Measurements from ENCODE around the gene NPLOC4.
"Not testable (repeated sequence)": the region's sequence is repeated elsewhere in the genome, so short reads cannot be mapped to it uniquely, and the experiment has no call there.

NPLOC4 gene

DNA sequence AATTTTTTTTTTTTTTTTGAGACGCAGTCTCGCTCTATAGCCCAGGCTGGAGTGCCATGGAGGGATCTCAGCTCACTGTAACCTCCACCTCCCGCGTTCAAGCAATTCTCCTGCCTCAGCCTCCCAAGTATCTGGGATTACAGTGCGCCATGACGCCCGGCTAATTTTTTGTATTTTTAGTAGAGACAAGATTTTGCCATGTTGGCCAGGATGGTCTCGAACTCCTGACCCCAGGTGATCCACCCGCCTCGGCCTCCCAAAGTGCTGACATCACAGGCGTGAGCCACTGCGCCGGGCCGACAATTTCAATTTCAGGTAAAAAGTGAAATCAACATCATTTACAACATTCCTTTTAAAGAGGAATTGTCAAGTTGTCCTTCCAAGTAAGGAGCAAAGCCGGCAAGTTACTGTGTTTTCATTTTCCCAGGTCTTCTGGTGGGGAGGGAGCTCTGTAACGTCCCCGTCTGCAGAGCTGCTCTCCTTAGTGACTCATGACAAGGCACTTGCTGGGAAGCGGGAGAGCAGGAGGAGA lies 873 bp downstream of the NPLOC4 start:
- H3K9me3 ChIP-seq (ENCODE audit: control insufficient read depth, low read length), result no peaks in the 10 kb centered on the region
- peaks cover 7% of the 10 kb centered on the region for H3K4me1 ChIP-seq (ENCODE audit: control insufficient read depth, insufficient read depth, low read length)
- 33 to 37% methylated on average over 18 of the region's 18 CpGs for WGBS, 2 experiments
- no peaks in the 10 kb centered on the region for H3K27me3 ChIP-seq (ENCODE audit: control insufficient read depth, insufficient read depth, low read length, poor library complexity, severe bottlenecking)
- peak overlapping the region; percentile 97 for H3K4me3 ChIP-seq (ENCODE audit: insufficient read depth, low read depth, low read length)
- no peak overlapping the region for H3K27ac ChIP-seq (ENCODE audit: insufficient read depth, low read depth, low read length, poor library complexity, severe bottlenecking)
- no peaks in the 10 kb centered on the region for H3K36me3 ChIP-seq (ENCODE audit: control insufficient read depth, insufficient read depth, low read length)

DNA sequence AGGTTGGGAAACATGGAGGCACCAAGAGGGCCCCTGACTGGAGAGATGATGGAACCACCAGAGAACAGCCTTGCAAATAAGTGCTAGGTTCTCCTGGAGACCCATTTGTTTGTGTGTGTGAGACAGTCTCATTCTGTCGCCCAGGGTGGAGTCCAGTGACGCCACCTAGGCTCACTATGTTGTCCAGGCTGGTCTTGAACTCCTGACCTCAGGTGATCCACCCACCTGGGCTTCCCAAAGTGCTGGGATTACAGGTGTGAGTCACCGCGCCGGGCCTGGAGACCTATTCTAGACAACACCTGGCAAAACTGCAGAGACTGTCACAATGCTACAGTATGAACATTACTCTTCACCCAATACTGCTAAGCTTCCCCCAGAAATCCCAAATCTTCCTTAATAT lies 1.5 kb downstream of the NPLOC4 start:
- Histone ChIP-seq H3K36me3 (ENCODE audit: control insufficient read depth, insufficient read depth, low read length) (no peaks in the 10 kb centered on the region), H3K4me1 (ENCODE audit: control insufficient read depth, insufficient read depth, low read length) (peaks cover 7% of the 10 kb centered on the region), H3K27me3 (ENCODE audit: control insufficient read depth, insufficient read depth, low read length, poor library complexity, severe bottlenecking) (no peaks in the 10 kb centered on the region), H3K9me3 (ENCODE audit: control insufficient read depth, low read length) (no peaks in the 10 kb centered on the region), H3K4me3 (ENCODE audit: insufficient read depth, low read depth, low read length) (no peak overlapping the region), H3K27ac (ENCODE audit: insufficient read depth, low read depth, low read length, poor library complexity, severe bottlenecking) (no peak overlapping the region)
- 92 to 96% methylated on average over 5 of the region's 5 CpGs for WGBS, 2 experiments

DNA sequence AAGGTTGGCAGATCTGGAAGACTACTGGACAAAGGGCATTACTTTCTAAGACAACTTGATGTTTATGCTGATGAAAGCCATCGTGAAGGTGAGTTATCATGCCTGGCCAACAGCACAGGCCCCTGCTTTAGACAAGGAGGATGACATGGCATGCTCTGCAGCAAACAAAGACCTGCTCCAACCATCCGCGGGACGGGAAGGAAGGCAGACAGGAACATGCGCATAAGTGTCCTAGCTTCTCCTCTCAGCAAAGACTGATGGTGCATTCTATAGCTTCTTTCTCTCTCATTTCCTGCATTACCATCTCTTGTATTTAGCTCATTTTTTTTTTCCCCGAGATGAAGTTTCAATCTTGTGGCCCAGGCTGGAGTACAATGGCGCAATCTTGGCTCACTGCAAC lies 5.4 kb downstream of the NPLOC4 start:
- H3K9me3 ChIP-seq (ENCODE audit: control insufficient read depth, low read length), result no peaks in the 10 kb centered on the region
- 82% methylated on average over 7 of the region's 7 CpGs for WGBS, 2 experiments
- no peaks in the 10 kb centered on the region for H3K27me3 ChIP-seq (ENCODE audit: control insufficient read depth, insufficient read depth, low read length, poor library complexity, severe bottlenecking)
- H3K4me3 ChIP-seq (ENCODE audit: insufficient read depth, low read depth, low read length), result no peak overlapping the region
- H3K36me3 ChIP-seq (ENCODE audit: control insufficient read depth, insufficient read depth, low read length), result peaks cover 16% of the 10 kb centered on the region
- H3K27ac ChIP-seq (ENCODE audit: insufficient read depth, low read depth, low read length, poor library complexity, severe bottlenecking), result no peak overlapping the region
- H3K4me1 ChIP-seq (ENCODE audit: control insufficient read depth, insufficient read depth, low read length), result peaks cover 7% of the 10 kb centered on the region

DNA sequence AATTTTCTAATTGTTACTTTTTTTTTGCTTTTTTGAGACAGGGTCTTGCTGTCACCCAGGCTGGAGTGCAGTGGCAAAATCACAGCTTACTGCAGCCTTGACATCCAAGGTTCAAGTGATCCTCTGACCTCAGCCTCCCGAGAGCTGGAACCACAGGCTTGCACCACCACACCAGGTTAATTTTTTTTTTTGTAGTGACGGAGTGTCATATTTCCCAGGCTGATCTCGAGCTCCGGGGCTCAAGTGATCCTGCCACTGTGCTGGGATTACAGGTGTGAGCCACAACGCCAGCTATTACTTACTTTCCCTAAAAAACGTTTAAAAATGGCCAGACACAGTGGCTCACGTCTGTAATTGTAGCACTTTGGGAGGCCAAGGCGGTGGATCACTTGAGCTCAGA lies 6.6 kb downstream of the NPLOC4 start:
- H3K4me1 ChIP-seq (ENCODE audit: control insufficient read depth, insufficient read depth, low read length), result peaks cover 1% of the 10 kb centered on the region
- H3K27ac ChIP-seq (ENCODE audit: insufficient read depth, low read depth, low read length, poor library complexity, severe bottlenecking), result no peak overlapping the region
- H3K9me3 ChIP-seq (ENCODE audit: control insufficient read depth, low read length), result no peaks in the 10 kb centered on the region
- no peak overlapping the region for H3K4me3 ChIP-seq (ENCODE audit: insufficient read depth, low read depth, low read length)
- H3K36me3 ChIP-seq (ENCODE audit: control insufficient read depth, insufficient read depth, low read length), result peaks cover 26% of the 10 kb centered on the region
- no peaks in the 10 kb centered on the region for H3K27me3 ChIP-seq (ENCODE audit: control insufficient read depth, insufficient read depth, low read length, poor library complexity, severe bottlenecking)
- WGBS, 2 experiments, result 90 to 96% methylated on average over 8 of the region's 8 CpGs

DNA sequence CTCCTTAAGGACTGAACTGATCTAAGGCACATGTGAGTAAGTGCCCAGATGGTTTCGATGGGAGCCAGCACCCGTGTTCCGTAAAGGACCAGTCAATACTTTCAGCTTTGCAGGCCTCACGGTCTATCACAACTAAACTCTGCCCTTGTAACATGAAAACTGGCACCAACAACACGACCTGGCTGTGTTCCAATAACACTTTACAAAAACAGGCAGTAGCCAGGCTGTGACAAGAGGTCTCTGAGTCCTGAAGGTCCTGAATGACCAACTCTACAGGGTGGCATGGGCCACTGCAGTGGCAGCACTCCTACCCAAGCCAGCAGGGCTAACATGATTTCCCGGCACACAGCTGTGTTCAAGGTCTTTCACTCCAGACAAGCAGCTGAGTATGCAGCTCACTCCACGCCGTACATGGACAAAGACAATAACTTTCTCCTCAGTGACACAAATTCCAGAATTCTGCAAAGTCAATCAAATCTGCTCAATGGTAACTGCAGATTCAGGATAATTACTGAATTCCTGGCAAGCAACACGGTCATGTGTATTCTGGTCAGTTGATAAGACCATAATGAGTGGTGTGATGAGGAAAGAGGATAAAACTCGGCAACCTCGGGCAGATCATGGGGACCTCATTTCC lies 15.3 kb downstream of the NPLOC4 start:
- Histone ChIP-seq H3K9me3 (ENCODE audit: control insufficient read depth, low read length) (no peaks in the 10 kb centered on the region), H3K4me3 (ENCODE audit: insufficient read depth, low read depth, low read length) (no peak overlapping the region), H3K36me3 (ENCODE audit: control insufficient read depth, insufficient read depth, low read length) (peaks cover 59% of the 10 kb centered on the region), H3K27ac (ENCODE audit: insufficient read depth, low read depth, low read length, poor library complexity, severe bottlenecking) (no peak overlapping the region), H3K27me3 (ENCODE audit: control insufficient read depth, insufficient read depth, low read length, poor library complexity, severe bottlenecking) (no peaks in the 10 kb centered on the region), H3K4me1 (ENCODE audit: control insufficient read depth, insufficient read depth, low read length) (no peaks in the 10 kb centered on the region)
- WGBS, 2 experiments, result 94 to 95% methylated on average over 11 of the region's 11 CpGs

DNA sequence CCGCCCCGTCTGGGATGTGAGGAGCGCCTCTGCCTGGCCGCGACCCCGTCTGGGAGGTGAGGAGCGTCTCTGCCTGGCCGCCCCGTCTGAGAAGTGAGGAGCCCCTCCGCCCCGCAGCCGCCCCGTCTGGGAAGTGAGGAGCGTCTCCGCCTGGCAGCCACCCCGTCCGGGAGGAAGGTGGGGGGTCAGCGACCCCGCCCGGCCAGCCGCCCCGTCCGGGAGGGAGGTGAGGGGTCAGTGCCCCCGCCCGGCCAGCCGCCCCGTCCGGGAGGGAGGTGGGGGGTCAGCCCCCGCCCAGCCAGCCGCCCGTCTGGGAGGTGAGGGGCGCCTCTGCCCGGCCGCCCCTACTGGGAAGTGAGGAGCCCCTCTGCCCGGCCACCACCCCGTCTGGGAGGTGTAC lies 18.6 kb downstream of the NPLOC4 start:
- WGBS, 2 experiments, result 99% methylated on average over 13 to 17 of the region's 36 CpGs

DNA sequence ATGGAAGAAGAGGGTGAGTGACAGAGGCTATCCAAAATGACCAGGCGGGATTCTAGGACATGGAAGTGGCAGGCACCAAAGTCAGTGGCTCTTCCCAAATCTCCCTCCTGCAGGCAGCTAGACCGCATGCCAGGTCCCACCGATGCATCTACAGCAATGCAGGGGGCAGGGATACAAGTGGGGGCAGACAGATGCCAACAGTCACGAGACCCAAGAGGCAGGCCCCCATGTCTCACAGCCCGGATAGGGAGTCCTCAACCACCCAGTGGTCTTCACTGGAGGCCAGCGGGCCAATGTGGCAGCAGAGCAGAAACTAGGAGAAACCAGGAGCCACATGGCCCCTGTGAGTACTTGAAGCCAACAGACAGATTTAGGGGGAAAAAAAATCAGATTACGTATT lies 20.0 kb downstream of the NPLOC4 start:
- H3K36me3 ChIP-seq (ENCODE audit: control insufficient read depth, insufficient read depth, low read length), result peaks cover 45% of the 10 kb centered on the region
- H3K27me3 ChIP-seq (ENCODE audit: control insufficient read depth, insufficient read depth, low read length, poor library complexity, severe bottlenecking), result no peaks in the 10 kb centered on the region
- 41 to 48% methylated on average over 6 to 7 of the region's 7 CpGs for WGBS, 2 experiments

More for the DNA sequence above, 18.6 kb downstream of the NPLOC4 start:
- H3K9me3 ChIP-seq (ENCODE audit: control insufficient read depth, low read length); H3K4me3 ChIP-seq (ENCODE audit: insufficient read depth, low read depth, low read length); H3K4me1 ChIP-seq (ENCODE audit: control insufficient read depth, insufficient read depth, low read length); H3K27ac ChIP-seq (ENCODE audit: insufficient read depth, low read depth, low read length, poor library complexity, severe bottlenecking); H3K27me3 ChIP-seq (ENCODE audit: control insufficient read depth, insufficient read depth, low read length, poor library complexity, severe bottlenecking): not testable (repeated sequence)
- peaks cover 40% of the 10 kb centered on the region for H3K36me3 ChIP-seq (ENCODE audit: control insufficient read depth, insufficient read depth, low read length)

DNA sequence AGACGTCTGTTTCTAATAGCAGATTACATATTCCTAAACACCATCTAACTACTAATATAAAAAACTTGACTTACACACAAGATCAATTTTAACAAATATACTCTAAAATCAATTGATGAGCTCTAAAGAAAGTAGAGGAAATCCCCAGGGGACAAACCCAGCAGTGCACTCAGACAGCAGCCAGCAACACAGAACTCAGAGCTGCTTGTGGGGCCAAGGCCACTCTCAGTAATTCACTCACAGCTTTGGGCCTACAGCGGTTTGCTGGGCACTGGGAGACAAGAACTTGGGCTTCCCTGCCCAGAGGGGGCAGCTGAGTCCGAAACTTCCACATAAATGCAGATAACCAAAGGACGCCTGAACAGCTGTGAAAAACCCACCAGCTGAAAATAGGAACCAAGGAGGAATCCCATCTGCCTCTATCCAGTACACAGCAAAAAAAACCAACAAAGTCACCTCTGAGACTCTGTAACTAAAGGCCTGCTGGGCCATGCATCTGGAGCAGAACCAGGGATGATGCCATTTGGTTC lies 21.4 kb downstream of the NPLOC4 start:
- H3K4me3 ChIP-seq (ENCODE audit: insufficient read depth, low read depth, low read length), result no peak overlapping the region
- no peaks in the 10 kb centered on the region for H3K9me3 ChIP-seq (ENCODE audit: control insufficient read depth, low read length)
- 95 to 97% methylated on average over 4 of the region's 4 CpGs for WGBS, 2 experiments
- peaks cover 37% of the 10 kb centered on the region for H3K36me3 ChIP-seq (ENCODE audit: control insufficient read depth, insufficient read depth, low read length)
- H3K27ac ChIP-seq (ENCODE audit: insufficient read depth, low read depth, low read length, poor library complexity, severe bottlenecking), result no peak overlapping the region
- H3K4me1 ChIP-seq (ENCODE audit: control insufficient read depth, insufficient read depth, low read length), result no peaks in the 10 kb centered on the region
- H3K27me3 ChIP-seq (ENCODE audit: control insufficient read depth, insufficient read depth, low read length, poor library complexity, severe bottlenecking), result no peaks in the 10 kb centered on the region

More for the DNA sequence above, 20.0 kb downstream of the NPLOC4 start:
- no peaks in the 10 kb centered on the region for H3K4me1 ChIP-seq (ENCODE audit: control insufficient read depth, insufficient read depth, low read length)
- no peak overlapping the region for H3K4me3 ChIP-seq (ENCODE audit: insufficient read depth, low read depth, low read length)
- no peaks in the 10 kb centered on the region for H3K9me3 ChIP-seq (ENCODE audit: control insufficient read depth, low read length)
- no peak overlapping the region for H3K27ac ChIP-seq (ENCODE audit: insufficient read depth, low read depth, low read length, poor library complexity, severe bottlenecking)

DNA sequence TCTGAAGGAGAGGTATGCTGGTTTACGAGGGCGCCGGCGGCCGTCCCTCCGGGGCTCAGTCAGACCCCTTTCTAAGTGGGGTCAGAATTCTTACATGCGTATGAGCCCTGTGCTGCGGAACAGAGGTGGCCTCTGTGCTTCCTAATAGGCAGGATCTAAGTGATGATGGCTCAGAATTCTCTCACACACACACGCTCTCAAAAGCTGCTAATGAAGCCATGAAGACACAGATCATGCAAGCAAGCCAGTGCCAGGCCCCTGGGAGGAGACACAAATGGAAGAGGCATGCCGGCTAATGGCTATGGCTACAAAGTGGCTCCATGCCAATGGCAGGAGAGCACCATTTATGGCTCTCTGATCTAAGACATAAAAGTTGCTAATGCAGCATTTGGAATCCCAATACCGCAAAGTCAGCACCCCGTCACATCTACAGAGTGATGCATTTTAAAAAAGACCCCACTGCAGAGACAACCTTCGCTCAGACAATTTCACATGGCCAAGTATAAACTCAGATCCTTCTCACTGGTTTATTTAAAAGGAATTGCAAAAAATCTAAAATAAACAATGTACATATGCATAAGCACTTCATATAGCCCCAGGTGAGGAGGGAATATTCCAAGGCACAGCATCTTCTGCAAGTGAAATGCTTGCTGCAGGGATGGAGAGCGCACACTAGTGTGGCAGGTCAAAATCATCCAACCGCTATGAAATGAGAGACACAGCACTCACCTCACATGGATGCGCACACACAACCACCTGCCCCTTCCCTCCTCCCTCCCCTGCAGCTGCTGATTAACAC lies 24.5 kb downstream of the NPLOC4 start:
- H3K4me1 ChIP-seq (ENCODE audit: control insufficient read depth, insufficient read depth, low read length), result no peaks in the 10 kb centered on the region
- H3K9me3 ChIP-seq (ENCODE audit: control insufficient read depth, low read length), result no peaks in the 10 kb centered on the region
- no peaks in the 10 kb centered on the region for H3K27me3 ChIP-seq (ENCODE audit: control insufficient read depth, insufficient read depth, low read length, poor library complexity, severe bottlenecking)
- H3K4me3 ChIP-seq (ENCODE audit: insufficient read depth, low read depth, low read length), result no peak overlapping the region
- H3K27ac ChIP-seq (ENCODE audit: insufficient read depth, low read depth, low read length, poor library complexity, severe bottlenecking), result no peak overlapping the region
- H3K36me3 ChIP-seq (ENCODE audit: control insufficient read depth, insufficient read depth, low read length), result peaks cover 39% of the 10 kb centered on the region
- 97 to 98% methylated on average over 15 of the region's 16 CpGs for WGBS, 2 experiments

DNA sequence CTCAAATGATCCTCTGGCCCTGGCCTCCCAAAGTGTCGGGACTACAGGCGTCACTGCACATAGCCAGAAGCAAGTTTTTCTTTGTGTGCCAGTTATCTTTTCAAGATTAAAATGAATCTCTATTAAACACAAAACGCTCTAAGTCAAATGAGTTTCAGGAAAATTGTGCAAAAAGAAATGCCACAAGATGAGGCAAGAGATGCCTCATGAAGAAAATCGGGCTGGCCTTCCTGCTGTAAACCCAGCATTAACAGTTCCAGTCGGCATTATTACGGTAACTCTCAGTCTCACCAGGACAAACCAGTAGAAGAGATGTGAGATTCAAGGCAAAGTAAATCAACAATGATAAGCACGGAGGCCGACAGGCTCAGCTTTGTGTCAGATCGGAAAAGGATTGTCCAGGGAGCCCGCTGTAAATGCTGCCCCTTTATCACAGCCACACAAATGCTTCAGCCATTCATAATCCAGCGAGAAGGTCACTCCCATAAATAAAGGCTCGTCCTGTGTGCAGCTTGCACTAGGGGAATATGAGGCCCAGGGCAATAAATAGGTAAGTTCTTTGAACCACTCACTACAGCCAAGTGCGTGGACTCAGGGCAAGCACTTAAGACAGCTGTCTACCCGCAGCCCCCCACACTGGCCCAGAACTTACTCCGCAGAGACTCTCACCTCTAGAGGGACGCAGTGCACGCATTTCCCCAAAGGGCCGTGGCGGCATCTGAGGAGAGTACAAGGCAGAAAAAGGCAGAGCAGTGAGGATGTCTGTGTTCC lies 27.2 kb downstream of the NPLOC4 start:
- peaks cover 37% of the 10 kb centered on the region for H3K36me3 ChIP-seq (ENCODE audit: control insufficient read depth, insufficient read depth, low read length)
- H3K27ac ChIP-seq (ENCODE audit: insufficient read depth, low read depth, low read length, poor library complexity, severe bottlenecking), result no peak overlapping the region

More for the DNA sequence above, 27.2 kb downstream of the NPLOC4 start:
- Histone ChIP-seq H3K9me3 (ENCODE audit: control insufficient read depth, low read length) (no peaks in the 10 kb centered on the region), H3K4me1 (ENCODE audit: control insufficient read depth, insufficient read depth, low read length) (no peaks in the 10 kb centered on the region), H3K4me3 (ENCODE audit: insufficient read depth, low read depth, low read length) (no peak overlapping the region), H3K27me3 (ENCODE audit: control insufficient read depth, insufficient read depth, low read length, poor library complexity, severe bottlenecking) (no peaks in the 10 kb centered on the region)
- WGBS, 2 experiments, result 93 to 96% methylated on average over 19 of the region's 19 CpGs

All from ectodermal cell (in vitro differentiated cells).